NCI-H1930 (cell line): ENCODE measurements around the gene IFNAR1.
"Not testable (repeated sequence)": the region's sequence is repeated elsewhere in the genome, so short reads cannot be mapped to it uniquely, and the experiment has no call there.

ENCODE experiments used
- DNase-seq, 2 experiments: peaks; one replicate each; lab custom pipeline; 2025; lab: John Stamatoyannopoulos, UW

Gene IFNAR1

GRCh38 chr21:33348706-33349105, 23.9 kb downstream of the IFNAR1 start:
- DNase-seq, result no peak

GRCh38 chr21:33350676-33351075, 25.9 kb downstream of the IFNAR1 start:
- no peak for DNase-seq

- no peak for DNase-seq
Observed at GRCh38 chr21:33355355-33355754, 30.6 kb downstream of the IFNAR1 start.

DNA sequence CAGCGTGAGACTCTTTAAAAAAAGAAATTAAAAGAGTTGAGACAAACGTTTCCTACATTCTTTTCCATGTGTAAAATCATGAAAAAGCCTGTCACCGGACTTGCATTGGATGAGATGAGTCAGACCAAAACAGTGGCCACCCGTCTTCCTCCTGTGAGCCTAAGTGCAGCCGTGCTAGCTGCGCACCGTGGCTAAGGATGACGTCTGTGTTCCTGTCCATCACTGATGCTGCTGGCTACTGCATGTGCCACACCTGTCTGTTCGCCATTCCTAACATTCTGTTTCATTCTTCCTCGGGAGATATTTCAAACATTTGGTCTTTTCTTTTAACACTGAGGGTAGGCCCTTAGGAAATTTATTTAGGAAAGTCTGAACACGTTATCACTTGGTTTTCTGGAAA, 31.2 kb downstream of the IFNAR1 start:
- DNase-seq, result no peak

GRCh38 chr21:33357177-33357576, 32.4 kb downstream of the IFNAR1 start:
- no peak for DNase-seq

DNA sequence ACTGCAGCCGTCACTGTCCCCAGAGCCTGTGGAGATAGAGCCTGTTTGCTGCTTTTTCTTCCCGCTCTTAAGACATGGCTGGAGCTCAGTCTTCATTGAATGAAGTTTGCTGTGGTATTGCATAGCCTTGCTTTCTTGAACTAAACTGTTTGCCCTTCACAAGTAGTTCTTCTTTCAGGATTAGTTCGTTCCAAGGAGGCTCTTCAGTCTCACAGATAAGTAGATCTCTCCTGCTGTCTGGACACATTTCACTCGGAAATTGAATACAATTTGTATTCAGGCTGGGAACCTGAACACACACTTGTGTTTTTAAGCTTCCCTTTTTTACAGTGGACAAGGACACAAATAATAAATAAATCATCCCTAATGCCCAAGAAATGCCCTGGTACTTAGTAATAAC, 34.7 kb downstream of the IFNAR1 start:
- no peak for DNase-seq

DNA sequence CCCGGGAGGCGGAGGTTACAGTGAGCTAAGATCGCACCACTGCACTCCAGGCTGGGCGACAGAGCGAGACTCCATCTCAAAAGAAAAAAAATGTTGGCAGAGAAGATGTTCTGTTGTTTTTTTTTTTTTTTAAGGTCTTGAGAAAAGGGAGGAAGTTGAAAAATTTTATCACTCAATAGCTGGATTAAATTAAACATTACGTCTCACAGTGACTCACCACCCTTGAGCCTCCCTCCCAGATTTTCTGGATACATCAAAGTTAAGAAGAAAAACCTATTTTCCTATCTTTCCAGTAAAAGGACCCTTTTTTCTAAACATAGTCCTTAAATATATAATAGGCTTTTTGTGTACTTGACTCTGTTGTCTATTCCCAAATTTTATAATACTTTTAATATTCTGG, 35.5 kb downstream of the IFNAR1 start:
- no peak for DNase-seq

DNA sequence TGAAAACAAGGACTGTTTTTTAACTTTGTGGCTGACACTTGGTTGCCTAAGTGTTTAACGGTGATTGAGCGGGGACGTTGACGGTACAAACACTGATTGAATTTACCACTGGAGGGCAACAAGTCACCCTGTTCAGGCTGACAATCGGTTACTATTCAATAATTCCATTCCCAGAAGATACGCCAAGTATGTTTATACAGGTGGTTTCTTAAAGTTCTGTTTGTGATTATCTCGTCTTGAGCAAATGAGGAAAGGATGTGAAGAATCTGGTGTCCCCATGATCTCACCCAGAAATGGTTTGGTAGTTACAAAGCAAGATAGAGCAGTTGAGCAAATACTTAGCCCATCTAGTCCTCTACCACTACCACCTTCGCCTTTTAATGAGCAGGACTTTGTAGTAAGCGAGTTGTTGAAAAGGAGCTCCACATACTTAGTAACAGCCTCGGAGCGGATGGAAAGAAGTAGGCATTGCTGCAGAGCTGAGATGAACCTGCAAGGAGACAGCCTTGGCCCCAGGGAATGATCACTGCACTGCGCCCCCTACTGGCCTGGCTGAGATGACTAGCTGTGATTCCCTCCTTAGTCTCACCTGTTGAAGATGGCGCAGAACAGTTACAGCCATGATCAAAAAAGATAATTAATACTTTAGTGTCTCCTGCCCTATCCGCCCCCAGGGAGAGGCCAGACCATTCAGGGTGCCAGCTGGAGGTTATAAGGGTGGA, 36.3 kb downstream of the IFNAR1 start:
- peak; percentile 57 to 75 for DNase-seq

GRCh38 chr21:33362044-33362555, 37.3 kb downstream of the IFNAR1 start:
- peak; percentile 59 to 72 for DNase-seq

- not testable (repeated sequence) for DNase-seq
Observed at GRCh38 chr21:33363911-33364609, 39.3 kb downstream of the IFNAR1 start.

- no peak for DNase-seq
Observed at GRCh38 chr21:33364830-33365229, 40.1 kb downstream of the IFNAR1 start.

DNA sequence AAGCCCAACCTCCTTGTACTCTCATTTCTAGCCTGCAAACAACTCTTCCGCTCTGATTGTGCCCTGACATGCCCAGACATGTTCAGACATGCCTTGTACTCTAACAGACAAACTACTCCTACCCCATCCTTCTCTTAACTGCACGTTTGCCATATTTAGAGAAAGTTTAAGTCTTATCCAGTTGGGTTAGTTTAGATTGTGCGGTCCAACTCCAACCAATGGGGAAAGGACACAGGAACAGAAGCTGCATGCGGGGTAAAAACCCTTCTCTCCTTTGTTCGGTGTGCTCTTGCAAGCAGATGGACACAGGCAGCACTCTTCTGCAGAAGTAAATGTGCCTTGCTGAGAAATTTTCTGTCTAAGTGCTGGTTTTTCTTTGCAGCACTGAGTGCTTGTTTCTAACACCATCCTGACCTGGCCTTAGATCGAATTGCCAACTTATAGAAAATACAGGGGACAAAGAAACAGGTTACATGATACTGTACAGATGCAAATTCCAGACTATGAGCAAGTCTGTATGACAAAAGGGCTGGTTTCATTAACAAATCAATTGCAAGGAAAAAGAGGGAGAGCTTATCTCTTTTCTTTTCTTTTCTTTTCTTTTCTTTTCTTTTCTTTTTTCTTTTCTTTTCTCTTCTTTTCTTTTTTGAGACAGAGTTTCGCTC, 42.7 kb downstream of the IFNAR1 start:
- no peak for DNase-seq

DNA sequence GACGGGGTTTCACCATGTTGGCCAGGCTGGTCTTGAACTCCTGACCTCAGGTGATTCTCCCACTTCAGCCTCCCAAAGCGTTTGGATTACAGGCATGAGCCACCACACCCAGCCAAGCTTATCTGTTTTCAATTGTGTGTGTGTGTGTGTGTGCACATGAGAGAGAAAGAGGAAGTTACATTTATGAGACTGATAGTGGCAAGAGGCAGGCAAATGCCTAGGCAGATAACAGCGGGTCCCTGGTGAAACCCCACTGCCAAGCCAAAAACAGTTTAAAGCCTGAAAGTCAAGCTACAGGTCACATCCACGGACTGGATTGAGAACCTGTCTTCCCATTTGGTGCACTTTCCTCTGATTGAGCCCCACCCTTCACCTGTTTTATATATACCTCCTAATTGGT, 43.4 kb downstream of the IFNAR1 start:
- no peak for DNase-seq

DNA sequence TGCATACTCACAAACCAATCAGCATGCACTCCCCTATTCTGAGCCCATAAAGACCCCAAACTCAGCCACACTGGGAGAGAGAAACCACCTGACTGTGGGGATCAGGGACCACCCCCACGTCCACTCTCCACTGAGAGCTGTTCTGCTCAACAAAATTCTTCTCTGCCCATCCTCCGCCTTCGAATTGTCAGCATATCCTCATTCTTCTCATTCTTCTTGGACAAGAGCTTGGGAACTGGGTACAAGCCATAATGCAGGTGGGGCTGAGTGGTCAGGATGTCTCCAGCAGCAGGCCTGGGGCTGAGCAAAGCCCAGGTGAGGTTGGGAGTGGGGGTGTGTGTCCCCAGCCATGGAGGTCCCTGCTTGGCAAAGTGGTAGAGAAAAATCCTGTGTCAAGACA, 43.8 kb downstream of the IFNAR1 start:
- DNase-seq, result no peak

- DNase-seq, result no peak
Observed at GRCh38 chr21:33369586-33369985, 44.8 kb downstream of the IFNAR1 start.

DNA sequence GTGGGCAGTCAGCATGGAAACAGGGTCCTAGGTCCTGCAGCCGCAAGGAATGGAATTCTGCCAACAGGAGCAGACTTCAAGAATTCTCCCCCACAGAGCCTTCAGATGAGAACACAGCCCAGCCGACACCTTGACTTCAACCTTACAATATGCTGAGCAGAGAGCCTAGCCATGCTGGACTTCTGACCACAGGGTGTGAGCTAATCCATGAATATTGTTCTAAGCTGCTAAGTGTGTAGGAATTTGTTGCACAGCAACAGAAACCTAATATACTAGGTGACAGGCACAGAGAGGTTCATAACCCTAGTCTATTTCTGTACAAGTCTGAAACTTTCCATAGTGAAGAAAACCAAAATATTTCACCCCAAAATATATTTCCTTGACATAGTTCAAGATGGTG, 45.5 kb downstream of the IFNAR1 start:
- no peak for DNase-seq

GRCh38 chr21:33371366-33371765, 46.6 kb downstream of the IFNAR1 start:
- DNase-seq, result no peak

DNA sequence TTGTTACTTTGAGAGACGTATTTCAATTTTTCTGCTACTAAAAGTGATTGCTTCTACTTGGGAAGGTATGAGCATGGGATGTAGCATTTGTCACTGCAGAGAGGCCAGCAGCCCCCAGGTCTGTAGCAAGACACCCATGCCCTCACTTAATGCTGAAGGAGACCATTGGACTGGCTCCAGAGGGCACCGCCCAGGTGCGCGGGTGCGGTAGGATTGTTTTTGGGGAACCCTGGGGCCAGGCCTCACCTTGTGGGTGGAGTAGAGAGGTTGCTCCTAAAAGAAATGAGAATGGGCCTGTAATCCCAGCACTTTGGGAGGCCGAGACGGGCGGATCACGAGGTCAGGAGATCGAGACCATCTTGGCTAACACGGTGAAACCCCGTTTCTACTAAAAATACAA, 47.8 kb downstream of the IFNAR1 start:
- no peak for DNase-seq

GRCh38 chr21:33373451-33373850, 48.7 kb downstream of the IFNAR1 start:
- DNase-seq, result no peak

DNA sequence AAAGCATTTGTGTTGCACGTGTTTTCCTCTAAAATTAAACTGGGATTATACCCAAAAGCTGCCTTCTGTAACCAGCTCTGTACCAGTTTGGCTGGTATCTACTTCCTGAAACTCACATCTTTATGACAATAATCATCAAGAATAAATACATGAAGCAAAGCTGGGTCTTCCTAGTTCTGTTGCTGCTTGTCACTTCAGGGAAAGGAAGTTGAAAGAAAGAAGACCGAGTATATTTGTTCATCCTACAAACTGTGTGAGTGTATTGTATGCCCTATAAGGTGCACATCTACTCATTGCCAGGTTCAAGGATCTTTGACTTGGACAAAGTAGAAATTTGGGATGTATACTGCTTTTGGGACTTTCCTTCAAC, 49.3 kb downstream of the IFNAR1 start:
- DNase-seq, result no peak

GRCh38 chr21:33374450-33375096, 49.8 kb downstream of the IFNAR1 start:
- DNase-seq, result no peak

- no peak for DNase-seq
Observed at GRCh38 chr21:33375101-33375644, 50.4 kb downstream of the IFNAR1 start.
